Brain microvascular endothelial cell (primary cell): ENCODE results near the gene GPR68.
A peak's percentile ranks its signal among the peaks of the same experiment; 100 is the strongest.

Experiments used
- DNase-seq: peaks from one replicate; pipeline ENCODE4 v3.0.0-alpha.2; 2020
- H3K27ac ChIP-seq: fragments of 250-450 bp; sonication (Bioruptor Pico); 2 replicates; pipeline ENCODE4 v1.5.1; 2020; ENCODE audit warnings: mild to moderate bottlenecking, moderate library complexity
- H3K27me3 ChIP-seq: fragments of 250-450 bp; sonication (Bioruptor Pico); replicated peaks from 2 replicates; pipeline ENCODE4 v1.5.1; 2020; ENCODE audit warnings: mild to moderate bottlenecking
- H3K36me3 ChIP-seq: fragments of 250-450 bp; sonication (Bioruptor Pico); replicated peaks from 2 replicates; pipeline ENCODE4 v1.5.1; 2020; ENCODE audit warnings: mild to moderate bottlenecking
- H3K4me3 ChIP-seq: 2 replicates; pipeline ENCODE4 v1.5.1; 2011; ENCODE audit warnings: low read depth, mild to moderate bottlenecking, control low read depth, low read length, moderate library complexity
- CTCF ChIP-seq: IDR thresholded peaks from 2 replicates; pipeline ENCODE4 v1.5.1; 2011; ENCODE audit warnings: low read depth, mild to moderate bottlenecking, moderate library complexity, low read length, control low read depth, inconsistent platforms; ENCODE audit errors: missing control alignments
- in situ Hi-C: cut with HindIII; loops from 2 replicates; pipeline ENCODE4 v1.10.0; 2017; ENCODE audit warnings: low sequenced_read_pairs, low pct_ligation_motif_present

The GPR68 gene

GRCh38 chr14:91244501-91244901 is at the start of gene GPR68:
Gene GPR68 (minus strand): TSS chr14:91244704. CDS start chr14:91235050, 9,654 bp downstream.
- no peak for TF ChIP-seq CTCF
- in situ Hi-C loops, result no loop called here

GRCh38 chr14:91294153-91294552 is 49.6 kb upstream of the GPR68 start:
- in situ Hi-C loops, result loop anchor here (25.0 kb wide), 2 partner anchors 107 to 382 kb away; no protein-coding TSS in a partner anchor
- no peak for TF ChIP-seq CTCF

More at GRCh38 chr14:91244501-91244901, at the start of gene GPR68:
- Histone ChIP-seq H3K4me3 (peak within 1 kb of the TSS; percentile 20), H3K27ac (no peak within 1 kb of the TSS), H3K36me3 (no peaks in the 10 kb centered on the region), H3K27me3 (no peaks in the 10 kb centered on the region)
- peak; percentile 46 for DNase-seq

GRCh38 chr14:91293281-91293680 is 48.8 kb upstream of the GPR68 start:
- Histone ChIP-seq H3K27ac (no peak overlapping the region), H3K27me3 (no peaks in the 10 kb centered on the region), H3K36me3 (peaks cover 2% of the 10 kb centered on the region), H3K4me3 (no peak overlapping the region)
- no peak for DNase-seq
- in situ Hi-C loops, result loop anchor here (25.0 kb wide), 2 partner anchors 106 to 381 kb away; no protein-coding TSS in a partner anchor
- no peak for TF ChIP-seq CTCF

More at GRCh38 chr14:91294153-91294552, 49.6 kb upstream of the GPR68 start:
- Histone ChIP-seq H3K36me3 (peaks cover 2% of the 10 kb centered on the region), H3K4me3 (no peak overlapping the region), H3K27ac (no peak overlapping the region), H3K27me3 (no peaks in the 10 kb centered on the region)
- DNase-seq, result no peak

- H3K36me3 ChIP-seq, result peaks cover 2% of the 10 kb centered on the region
- in situ Hi-C loops, result loop anchor here (25.0 kb wide), 2 partner anchors 105 to 380 kb away; no protein-coding TSS in a partner anchor
- no peak for DNase-seq
- no peak overlapping the region for H3K27ac ChIP-seq
- TF ChIP-seq CTCF, result no peak
- H3K27me3 ChIP-seq, result no peaks in the 10 kb centered on the region
- H3K4me3 ChIP-seq, result no peak overlapping the region
Observed at GRCh38 chr14:91292491-91292890, 48.0 kb upstream of the GPR68 start.

GRCh38 chr14:91291786-91292405 is 47.4 kb upstream of the GPR68 start:
- Histone ChIP-seq H3K4me3 (no peak overlapping the region), H3K27me3 (no peaks in the 10 kb centered on the region), H3K36me3 (no peaks in the 10 kb centered on the region), H3K27ac (no peak overlapping the region)
- TF ChIP-seq CTCF, result no peak
- in situ Hi-C loops, result loop anchor here (25.0 kb wide), 2 partner anchors 105 to 380 kb away; no protein-coding TSS in a partner anchor
- no peak for DNase-seq
